ENCODE results near the gene CIBAR2.

- TF ChIP-seq CTCF (IDR thresholded peaks at IDR 0.05) (no peak), ZFX (IDR thresholded peaks at IDR 0.05; ENCODE audit: borderline replicate concordance) (no peak)
Measured at GRCh38 chr16:85077039-85077438, 35.2 kb downstream of the CIBAR2 start.

Data from 22Rv1 (cell line).